PFSK-1 (cell line): ENCODE measurements around the gene PTPN14.

ENCODE experiments used
- FOXP2 ChIP-seq: optimal IDR thresholded peaks from 2 replicates; pipeline ENCODE3; 2011; ENCODE audit warnings: borderline replicate concordance, control low read depth, inconsistent platforms; ENCODE audit not compliant: insufficient read depth; ENCODE audit errors: extremely low read length, extremely low read depth
- POLR2AphosphoS5 ChIP-seq: IDR thresholded peaks from 2 replicates; pipeline ENCODE4 v1.6.1; 2012; ENCODE audit warnings: low read depth, mild to moderate bottlenecking, control low read depth, low read length, moderate library complexity
- SIN3A ChIP-seq: IDR thresholded peaks from 2 replicates; pipeline ENCODE4 v1.6.1; 2012; ENCODE audit warnings: mild to moderate bottlenecking, low read length, moderate library complexity, borderline replicate concordance; ENCODE audit not compliant: insufficient read depth
- TAF1 ChIP-seq: IDR thresholded peaks from 2 replicates; pipeline ENCODE4 v1.6.1; 2012; ENCODE audit warnings: low read length, control low read depth, borderline replicate concordance; ENCODE audit not compliant: insufficient read depth
- TF ChIP-seq, protein P1 (sequence below), 2 experiments: IDR thresholded peaks; 2 replicates each; pipeline versions ENCODE4 v1.6.1 to v1.8.0; 2011 to 2012; ENCODE audit warnings: low read depth in 2 of 2, low read length in 2 of 2, control low read depth in 1 of 2, inconsistent platforms in 1 of 2, mild to moderate bottlenecking in 1 of 2, moderate library complexity in 1 of 2; ENCODE audit not compliant: insufficient read depth in 1 of 2

Gene PTPN14

DNA sequence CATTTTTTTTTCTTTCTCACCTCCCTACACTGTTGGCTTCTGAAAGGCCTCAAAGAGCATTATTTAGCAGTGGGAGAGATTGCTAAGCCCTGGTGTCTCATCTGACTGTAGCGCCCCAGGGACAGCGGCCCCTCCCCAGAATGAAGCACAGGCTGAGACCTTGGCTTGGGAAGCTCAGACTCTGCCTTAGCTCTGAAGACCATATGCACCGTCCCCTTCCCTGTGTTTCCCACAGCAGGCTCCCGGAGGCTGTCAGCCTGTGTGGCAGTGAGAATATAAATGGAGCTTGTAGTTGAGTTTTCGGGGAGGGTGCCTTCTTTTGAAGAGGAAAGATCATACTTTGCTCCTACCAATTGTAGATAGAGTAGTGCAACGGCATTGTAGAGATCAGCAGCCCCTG, 245.1 kb downstream of the PTPN14 start:
- TF ChIP-seq, protein P1, sequence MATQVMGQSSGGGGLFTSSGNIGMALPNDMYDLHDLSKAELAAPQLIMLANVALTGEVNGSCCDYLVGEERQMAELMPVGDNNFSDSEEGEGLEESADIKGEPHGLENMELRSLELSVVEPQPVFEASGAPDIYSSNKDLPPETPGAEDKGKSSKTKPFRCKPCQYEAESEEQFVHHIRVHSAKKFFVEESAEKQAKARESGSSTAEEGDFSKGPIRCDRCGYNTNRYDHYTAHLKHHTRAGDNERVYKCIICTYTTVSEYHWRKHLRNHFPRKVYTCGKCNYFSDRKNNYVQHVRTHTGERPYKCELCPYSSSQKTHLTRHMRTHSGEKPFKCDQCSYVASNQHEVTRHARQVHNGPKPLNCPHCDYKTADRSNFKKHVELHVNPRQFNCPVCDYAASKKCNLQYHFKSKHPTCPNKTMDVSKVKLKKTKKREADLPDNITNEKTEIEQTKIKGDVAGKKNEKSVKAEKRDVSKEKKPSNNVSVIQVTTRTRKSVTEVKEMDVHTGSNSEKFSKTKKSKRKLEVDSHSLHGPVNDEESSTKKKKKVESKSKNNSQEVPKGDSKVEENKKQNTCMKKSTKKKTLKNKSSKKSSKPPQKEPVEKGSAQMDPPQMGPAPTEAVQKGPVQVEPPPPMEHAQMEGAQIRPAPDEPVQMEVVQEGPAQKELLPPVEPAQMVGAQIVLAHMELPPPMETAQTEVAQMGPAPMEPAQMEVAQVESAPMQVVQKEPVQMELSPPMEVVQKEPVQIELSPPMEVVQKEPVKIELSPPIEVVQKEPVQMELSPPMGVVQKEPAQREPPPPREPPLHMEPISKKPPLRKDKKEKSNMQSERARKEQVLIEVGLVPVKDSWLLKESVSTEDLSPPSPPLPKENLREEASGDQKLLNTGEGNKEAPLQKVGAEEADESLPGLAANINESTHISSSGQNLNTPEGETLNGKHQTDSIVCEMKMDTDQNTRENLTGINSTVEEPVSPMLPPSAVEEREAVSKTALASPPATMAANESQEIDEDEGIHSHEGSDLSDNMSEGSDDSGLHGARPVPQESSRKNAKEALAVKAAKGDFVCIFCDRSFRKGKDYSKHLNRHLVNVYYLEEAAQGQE (IDR thresholded peaks at IDR 0.05; ENCODE audit: insufficient read depth in 1 of 2, low read depth in 2 of 2, low read length in 2 of 2), result no peak
- TF ChIP-seq TAF1 (no peak), POLR2AphosphoS5 (no peak), SIN3A (no peak), FOXP2 (no peak)

- no peak for TF ChIP-seq POLR2AphosphoS5
- TF ChIP-seq FOXP2, result no peak
- TF ChIP-seq, protein P1 (IDR thresholded peaks at IDR 0.05; ENCODE audit: insufficient read depth in 1 of 2, low read depth in 2 of 2, low read length in 2 of 2), result no peak
- no peak for TF ChIP-seq TAF1
- no peak for TF ChIP-seq SIN3A
Observed at GRCh38 chr1:214305164-214305751, 246.1 kb downstream of the PTPN14 start.

GRCh38 chr1:214303141-214303930, 248.1 kb downstream of the PTPN14 start:
- TF ChIP-seq, protein P1 (IDR thresholded peaks at IDR 0.05; ENCODE audit: insufficient read depth in 1 of 2, low read depth in 2 of 2, low read length in 2 of 2), result no peak
- no peak for TF ChIP-seq FOXP2
- TF ChIP-seq POLR2AphosphoS5, result no peak
- TF ChIP-seq TAF1, result no peak
- TF ChIP-seq SIN3A, result no peak

DNA sequence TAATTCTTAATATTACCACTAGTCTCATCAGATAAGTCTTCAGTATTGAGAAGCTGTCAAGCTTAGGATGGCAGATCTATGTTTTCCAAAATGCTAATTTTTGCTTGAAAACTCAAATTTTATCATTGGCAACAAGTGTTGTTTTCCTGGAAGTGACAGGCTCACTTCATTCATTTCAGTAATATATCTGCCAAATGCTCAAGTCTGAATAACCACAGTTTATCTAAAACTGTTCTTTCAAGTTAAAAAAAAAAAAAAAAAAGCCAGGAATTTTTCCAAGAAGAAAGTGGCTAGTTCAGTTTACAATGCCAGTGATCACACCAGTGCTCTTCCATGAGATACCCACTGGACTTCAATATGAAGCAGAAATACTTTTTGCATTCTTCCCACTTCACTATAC, 249.9 kb downstream of the PTPN14 start:
- TF ChIP-seq, protein P1 (IDR thresholded peaks at IDR 0.05; ENCODE audit: insufficient read depth in 1 of 2, low read depth in 2 of 2, low read length in 2 of 2), result no peak
